VCaP (cell line): Measurements from ENCODE around the gene BRAT1.

ENCODE experiments used
- H3K27ac ChIP-seq: fragments of 450-650 bp; 2 replicates; pipeline ENCODE4 v1.5.1; 2017
- TF ChIP-seq, protein P1 (sequence below): fragments of 450-650 bp; conservative IDR thresholded peaks from 2 replicates; pipeline ENCODE4 v1.5.1; 2017; ENCODE audit warnings: mild to moderate bottlenecking, moderate library complexity

Gene BRAT1

DNA sequence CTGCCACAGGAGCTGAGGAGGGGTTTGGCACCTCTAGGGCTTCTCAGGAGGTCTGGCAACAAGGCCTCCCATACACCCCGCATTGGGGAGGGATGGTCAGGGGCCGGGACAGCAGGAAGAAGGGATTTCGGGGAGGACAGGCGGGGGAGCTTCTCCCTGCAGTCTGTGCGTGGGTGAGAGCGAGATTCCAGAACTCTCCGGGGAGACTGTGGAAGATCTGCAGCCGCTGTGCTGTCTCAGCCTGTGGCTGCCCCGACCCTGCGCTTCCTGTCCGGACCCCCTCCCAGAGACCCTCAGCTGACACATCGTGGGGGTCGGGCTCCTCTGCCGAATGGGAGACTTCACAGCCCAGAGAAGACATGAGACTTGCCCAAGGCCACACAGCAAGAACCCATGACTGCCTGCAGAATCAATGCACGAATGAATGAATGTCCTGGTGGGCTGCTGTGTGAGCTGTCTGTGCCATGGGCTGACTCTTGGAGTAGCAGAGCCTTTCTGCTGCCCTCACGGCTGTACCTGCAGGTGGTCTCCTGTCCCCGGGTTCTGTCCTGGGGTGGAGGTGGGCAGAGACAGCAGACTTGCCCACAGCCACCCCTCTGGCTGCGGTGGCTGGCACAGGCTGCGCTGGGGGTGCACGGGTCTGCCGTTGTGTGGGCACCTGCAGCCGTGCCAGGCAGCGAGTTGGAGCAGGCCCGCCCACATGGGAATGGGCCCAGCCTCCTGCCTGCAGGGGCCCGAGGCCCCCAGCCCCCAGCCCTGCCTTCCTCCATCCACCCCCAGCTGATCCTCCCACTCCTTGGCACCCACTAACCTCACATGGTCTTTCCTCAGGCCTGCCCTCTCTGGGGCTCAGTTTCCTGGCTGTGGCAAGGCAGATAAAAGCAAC is 52.0 kb downstream of the BRAT1 start:
- TF ChIP-seq, protein P1, sequence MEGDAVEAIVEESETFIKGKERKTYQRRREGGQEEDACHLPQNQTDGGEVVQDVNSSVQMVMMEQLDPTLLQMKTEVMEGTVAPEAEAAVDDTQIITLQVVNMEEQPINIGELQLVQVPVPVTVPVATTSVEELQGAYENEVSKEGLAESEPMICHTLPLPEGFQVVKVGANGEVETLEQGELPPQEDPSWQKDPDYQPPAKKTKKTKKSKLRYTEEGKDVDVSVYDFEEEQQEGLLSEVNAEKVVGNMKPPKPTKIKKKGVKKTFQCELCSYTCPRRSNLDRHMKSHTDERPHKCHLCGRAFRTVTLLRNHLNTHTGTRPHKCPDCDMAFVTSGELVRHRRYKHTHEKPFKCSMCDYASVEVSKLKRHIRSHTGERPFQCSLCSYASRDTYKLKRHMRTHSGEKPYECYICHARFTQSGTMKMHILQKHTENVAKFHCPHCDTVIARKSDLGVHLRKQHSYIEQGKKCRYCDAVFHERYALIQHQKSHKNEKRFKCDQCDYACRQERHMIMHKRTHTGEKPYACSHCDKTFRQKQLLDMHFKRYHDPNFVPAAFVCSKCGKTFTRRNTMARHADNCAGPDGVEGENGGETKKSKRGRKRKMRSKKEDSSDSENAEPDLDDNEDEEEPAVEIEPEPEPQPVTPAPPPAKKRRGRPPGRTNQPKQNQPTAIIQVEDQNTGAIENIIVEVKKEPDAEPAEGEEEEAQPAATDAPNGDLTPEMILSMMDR = no peak
- no peak overlapping the region for H3K27ac ChIP-seq

DNA sequence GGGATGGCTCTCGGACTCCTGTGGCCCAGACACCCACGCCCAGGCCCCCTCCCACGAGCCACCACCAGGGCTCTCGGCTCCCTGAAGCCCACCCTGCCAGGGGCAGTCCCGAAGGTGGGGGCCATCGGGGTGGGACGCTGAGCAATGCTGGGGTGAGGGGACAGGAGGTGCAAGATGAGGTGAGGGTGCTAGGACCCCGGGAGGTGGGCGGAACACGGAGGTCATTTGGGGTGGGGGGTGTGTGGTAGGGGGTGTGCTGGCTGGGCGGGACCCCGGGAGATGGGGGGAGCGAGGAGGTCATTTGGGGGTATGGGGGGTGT is 52.7 kb downstream of the BRAT1 start:
- TF ChIP-seq, protein P1 = no peak
- H3K27ac ChIP-seq = no peak overlapping the region

DNA sequence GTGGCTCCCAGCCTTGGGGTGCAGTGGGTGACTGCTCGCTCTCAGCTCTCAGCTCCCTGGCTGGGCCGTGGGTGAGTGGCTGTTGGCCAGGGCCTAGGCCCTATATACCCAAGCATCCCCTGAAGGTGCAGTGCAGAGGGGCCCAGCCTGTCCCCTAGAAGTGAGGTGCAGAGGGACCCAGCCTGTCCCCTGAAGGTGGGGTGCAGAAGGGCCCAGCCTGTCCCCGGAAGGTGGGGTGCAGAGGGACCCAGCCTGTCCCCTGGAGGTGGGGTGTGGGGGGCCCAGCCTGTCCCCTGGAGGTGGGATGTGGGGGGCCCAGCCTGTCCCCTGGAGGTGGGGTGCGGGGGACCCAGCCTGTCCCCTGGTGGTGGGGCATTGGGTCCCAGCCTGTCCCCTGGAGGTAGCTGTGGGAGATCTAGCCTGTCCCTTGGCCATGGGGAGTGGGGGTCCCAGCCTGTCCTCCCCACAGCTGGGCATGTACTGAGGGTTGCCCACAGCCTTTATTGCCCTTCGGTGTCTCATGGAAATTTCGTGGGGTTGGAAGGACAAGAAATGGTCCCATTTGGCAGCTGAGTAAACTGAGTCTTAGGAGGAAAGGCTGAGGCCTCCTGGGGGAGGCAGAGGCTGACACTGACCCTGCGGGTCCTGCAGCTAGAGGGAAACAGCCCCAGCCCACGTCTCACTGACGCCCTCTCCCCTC is 53.2 kb downstream of the BRAT1 start:
- no peak overlapping the region for H3K27ac ChIP-seq
- TF ChIP-seq, protein P1 = no peak

DNA sequence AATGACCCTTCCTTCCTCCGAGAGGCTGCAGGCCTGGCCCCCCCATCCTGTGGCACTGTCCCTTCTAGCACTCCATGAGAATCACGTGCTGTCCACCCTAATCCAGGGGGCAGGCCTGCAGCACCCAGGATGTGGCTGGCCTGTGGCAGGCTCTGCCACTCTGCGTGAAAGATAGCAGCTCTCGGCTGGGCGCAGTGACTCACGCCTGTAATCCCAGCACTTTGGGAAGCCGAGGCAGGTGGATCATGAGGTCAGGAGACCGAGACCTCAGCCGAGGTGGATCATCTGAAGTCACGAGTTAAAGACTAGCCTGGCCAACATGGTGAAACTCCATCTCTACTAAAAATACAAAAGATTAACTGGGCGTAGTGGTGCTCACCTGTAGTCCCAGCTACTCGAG is 54.6 kb downstream of the BRAT1 start:
- TF ChIP-seq, protein P1 = no peak
- no peak overlapping the region for H3K27ac ChIP-seq

DNA sequence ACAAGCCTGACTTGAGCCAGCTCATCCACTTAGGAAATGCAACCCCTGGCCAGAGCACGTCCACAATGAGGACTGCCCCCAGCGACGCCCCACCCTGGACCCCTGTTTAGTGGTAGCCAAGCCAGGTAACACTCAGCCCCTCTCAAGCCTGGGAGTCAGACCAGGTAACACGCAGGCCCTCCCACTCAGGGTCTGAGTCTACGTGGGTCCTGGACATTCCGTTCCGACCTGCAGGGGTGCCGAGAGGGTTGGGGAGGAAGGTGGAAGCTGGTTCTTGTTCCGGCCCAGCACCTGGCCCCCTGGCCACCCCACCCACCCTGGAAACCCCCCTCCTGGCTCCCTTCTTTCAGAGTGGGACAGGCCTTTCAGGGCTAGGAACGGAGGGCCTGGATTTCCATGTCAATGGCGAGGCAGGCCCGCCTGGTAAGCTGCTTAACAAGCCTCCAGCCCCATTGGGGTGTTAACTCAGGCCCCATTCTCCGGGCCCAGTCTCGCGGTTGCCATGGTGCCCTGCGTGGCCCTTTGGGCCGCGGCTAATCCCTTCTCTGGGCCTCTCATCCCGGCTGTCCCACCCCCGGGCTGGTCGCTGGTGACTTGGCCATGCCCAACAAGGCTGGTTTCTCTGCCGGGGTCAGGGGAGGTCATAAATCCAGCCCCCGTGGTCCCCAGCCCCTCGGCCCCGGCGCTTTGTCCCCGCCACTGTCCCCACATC is 55.4 kb downstream of the BRAT1 start:
- TF ChIP-seq, protein P1 = no peak

DNA sequence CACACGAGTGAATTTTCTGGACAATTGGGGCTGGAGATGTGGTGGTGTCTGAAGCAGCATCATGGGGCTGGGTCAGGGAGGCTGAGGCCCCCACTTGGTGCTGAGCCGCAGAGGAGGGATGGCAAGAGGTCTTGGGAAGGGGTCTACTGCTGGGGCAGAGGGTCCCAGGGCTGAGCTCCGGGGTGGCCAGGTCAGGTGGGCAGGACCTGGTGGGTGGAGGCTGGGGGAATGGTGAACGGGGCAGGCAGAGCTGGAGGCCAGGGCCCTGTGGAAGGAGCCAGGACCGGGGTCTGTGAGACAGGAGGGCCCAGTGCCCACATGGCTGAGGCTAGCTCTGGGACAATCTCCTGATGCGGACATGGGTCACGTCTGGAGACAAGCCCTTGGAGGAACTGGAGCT is 56.1 kb downstream of the BRAT1 start:
- TF ChIP-seq, protein P1 = no peak
- no peak overlapping the region for H3K27ac ChIP-seq

More for the DNA sequence above, 55.4 kb downstream of the BRAT1 start:
- no peak overlapping the region for H3K27ac ChIP-seq

DNA sequence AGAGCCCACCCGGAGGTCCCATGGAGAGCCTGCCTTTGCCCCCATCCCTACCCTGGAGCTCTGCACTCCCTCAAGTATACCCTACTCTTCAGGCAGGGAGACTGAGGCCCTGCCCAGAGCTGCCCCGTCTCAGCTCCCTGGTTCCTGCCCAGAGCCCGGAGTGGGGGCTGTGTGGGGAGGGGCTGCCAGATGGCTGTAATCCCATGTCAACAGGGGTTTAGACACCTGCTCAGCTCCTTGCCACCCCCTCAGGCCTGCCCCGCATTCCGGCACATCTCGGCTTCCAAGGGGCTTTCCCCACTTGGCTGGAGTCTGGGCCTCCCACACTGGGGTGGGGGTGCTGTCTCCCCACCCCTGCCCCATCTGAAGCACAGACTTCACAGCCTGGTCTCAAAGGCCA is 56.6 kb downstream of the BRAT1 start:
- TF ChIP-seq, protein P1 = no peak
- no peak overlapping the region for H3K27ac ChIP-seq
